Peyer's patch (tissue), 4 donors: ENCODE measurements around the gene OVOL3. TPM values are rescaled to one million over a fixed set of nuclear protein-coding genes. Genes with fewer than 3 reads are reported as not detected.

Source experiments
- DNase-seq, 3 donors: peaks; one replicate each; pipeline ENCODE4 v3.0.0-alpha.2; 2017 to 2019
- H3K27ac ChIP-seq, 4 donors: fragments of 200-600 bp; sonication (generic); one replicate each; pipeline ENCODE4 v1.5.1; 2016 to 2019
- H3K27me3 ChIP-seq, 2 donors: fragments of 200-600 bp; sonication (generic); one replicate each; pipeline ENCODE4 v1.5.1; 2019
- H3K36me3 ChIP-seq, 3 donors: fragments of 200-600 bp; sonication (generic); one replicate each; pipeline ENCODE4 v1.5.1; 2016 to 2019
- H3K4me1 ChIP-seq, 4 donors: fragments of 200-600 bp; sonication (generic); one replicate each; pipeline ENCODE4 v1.5.1; 2016 to 2019
- H3K4me3 ChIP-seq, 4 donors: fragments of 200-600 bp; sonication (generic); 1 replicate in 3 of 4; 2 replicates in 1 of 4; pipeline ENCODE4 v1.5.1; 2016 to 2019; ENCODE audit warnings: mild to moderate bottlenecking in 1 of 4
- H3K9me3 ChIP-seq, 4 donors: fragments of 200-600 bp; sonication (generic); one replicate each; pipeline ENCODE4 v1.5.1; 2016 to 2019; ENCODE audit warnings: mild to moderate bottlenecking in 1 of 4
- CTCF ChIP-seq, 6 experiments: fragments of 450-650 bp in 4 of 6; fragments of 200-600 bp in 2 of 6; sonication (generic) in 1 of 6; IDR thresholded peaks; one replicate each; pipeline ENCODE4 v1.5.1; 2017 to 2019; ENCODE audit warnings: antibody characterized with exemption in 6 of 6, mild to moderate bottlenecking in 3 of 6, moderate library complexity in 1 of 6
- POLR2A ChIP-seq, 2 donors: fragments of 450-650 bp; IDR thresholded peaks; one replicate each; pipeline ENCODE4 v1.5.1; 2017; ENCODE audit warnings: antibody characterized with exemption in 2 of 2, mild to moderate bottlenecking in 2 of 2, moderate library complexity in 2 of 2
- total RNA-seq, 4 donors: library from RNA; depleted of rRNA; stranded (reverse); fragments of >200 nt; gene quantifications; one replicate each; pipeline ENCODE4 v1.1.0, GENCODE V29; 2016

Gene OVOL3
- total RNA-seq, 4 donors from 2014 or later: not detected

- Histone ChIP-seq H3K27ac (peak within 1 kb of the TSS; percentile 81 to 95 (median 88)), H3K36me3 (peaks cover 0 to 30% (median 0%) of the 10 kb centered on the region in 3 donors), H3K9me3 (no peaks in the 10 kb centered on the region), H3K27me3 (no peaks in the 10 kb centered on the region), H3K4me1 (peaks cover 4 to 22% (median 15%) of the 10 kb centered on the region in 4 donors), H3K4me3 (peak within 1 kb of the TSS; percentile 60 to 95 (median 80))
- no peak for TF ChIP-seq CTCF (IDR thresholded peaks at IDR 0.05)
- peak; percentile 56 to 69 for TF ChIP-seq POLR2A (IDR thresholded peaks at IDR 0.05)
- DNase-seq: peak; percentile 97 to 100 (median 99)
These were observed 3.9 kb downstream of the OVOL3 start, which contains the start of gene POLR2I for GRCh38 chr19:36114721-36115452. POLR2I (minus strand) TSS chr19:36114875; CDS start chr19:36114856, 19 bp downstream.

- Histone ChIP-seq H3K4me1 (peaks cover 4 to 22% (median 15%) of the 10 kb centered on the region in 4 donors), H3K36me3 (peaks cover 0 to 36% (median 0%) of the 10 kb centered on the region in 3 donors)
These were observed 4.8 kb downstream of the OVOL3 start, which contains the start of gene TBCB for GRCh38 chr19:36115453-36116343. TBCB (plus strand) TSS chr19:36115468; CDS start chr19:36115561, 93 bp downstream.

GRCh38 chr19:36116344-36116637 is 5.3 kb downstream of the OVOL3 start:
- Histone ChIP-seq H3K4me3 (peak overlapping the region; percentile 60 to 95 (median 80)), H3K9me3 (no peaks in the 10 kb centered on the region), H3K27me3 (no peaks in the 10 kb centered on the region), H3K36me3 (peaks cover 0 to 40% (median 0%) of the 10 kb centered on the region in 3 donors), H3K27ac (peak overlapping the region; percentile 81 to 95 (median 88)), H3K4me1 (peaks cover 4 to 22% (median 15%) of the 10 kb centered on the region in 4 donors)
- no peak for TF ChIP-seq POLR2A (IDR thresholded peaks at IDR 0.05)
- TF ChIP-seq CTCF (IDR thresholded peaks at IDR 0.05): no peak
- no peak for DNase-seq

More at GRCh38 chr19:36115453-36116343, 4.8 kb downstream of the OVOL3 start, which contains the start of gene TBCB:
- Histone ChIP-seq H3K4me3 (peak within 1 kb of the TSS; percentile 60 to 95 (median 80)), H3K9me3 (no peaks in the 10 kb centered on the region), H3K27ac (peak within 1 kb of the TSS; percentile 81 to 95 (median 88)), H3K27me3 (no peaks in the 10 kb centered on the region)
- TF ChIP-seq CTCF (IDR thresholded peaks at IDR 0.05) (no peak), POLR2A (IDR thresholded peaks at IDR 0.05) (peak in 1 of 2 donors; percentile 11)
- peak; percentile 92 to 95 (median 93) for DNase-seq

GRCh38 chr19:36120092-36120983 is 9.4 kb downstream of the OVOL3 start:
- peaks cover 3 to 11% (median 6%) of the 10 kb centered on the region in 4 donors for H3K4me1 ChIP-seq
- H3K4me3 ChIP-seq: no peak overlapping the region
- no peak for TF ChIP-seq POLR2A (IDR thresholded peaks at IDR 0.05)
- no peak for TF ChIP-seq CTCF (IDR thresholded peaks at IDR 0.05)
- no peaks in the 10 kb centered on the region for H3K27me3 ChIP-seq
- no peaks in the 10 kb centered on the region for H3K9me3 ChIP-seq
- DNase-seq: no peak
- H3K27ac ChIP-seq: no peak overlapping the region
- H3K36me3 ChIP-seq: peaks cover 0 to 68% (median 0%) of the 10 kb centered on the region in 3 donors

- H3K4me1 ChIP-seq: peaks cover 3 to 9% (median 5%) of the 10 kb centered on the region in 4 donors
- H3K27me3 ChIP-seq: no peaks in the 10 kb centered on the region
- H3K27ac ChIP-seq: no peak overlapping the region
- H3K36me3 ChIP-seq: peaks cover 0 to 74% (median 0%) of the 10 kb centered on the region in 3 donors
- no peak for TF ChIP-seq CTCF (IDR thresholded peaks at IDR 0.05)
- no peak for TF ChIP-seq POLR2A (IDR thresholded peaks at IDR 0.05)
- H3K9me3 ChIP-seq: no peaks in the 10 kb centered on the region
- no peak overlapping the region for H3K4me3 ChIP-seq
- no peak for DNase-seq
These were observed 10.0 kb downstream of the OVOL3 start for GRCh38 chr19:36120984-36121358.
